WERI-Rb-1 (cell line): Measurements from ENCODE around the gene LOXHD1.

Source experiments
- DNase-seq: peaks from one replicate; pipeline ENCODE4 v3.0.0-alpha.2; 2020
- H3K27ac ChIP-seq: fragments of 250-450 bp; sonication (Bioruptor Pico); 2 replicates; pipeline ENCODE4 v1.5.1; 2020; ENCODE audit warnings: mild to moderate bottlenecking, moderate library complexity
- H3K27me3 ChIP-seq: fragments of 250-450 bp; sonication (Bioruptor Pico); 2 replicates; pipeline ENCODE4 v1.5.1; 2021; ENCODE audit warnings: mild to moderate bottlenecking, low read depth, moderate library complexity; ENCODE audit not compliant: insufficient read depth, severe bottlenecking
- H3K36me3 ChIP-seq: fragments of 250-450 bp; sonication (Bioruptor Pico); 2 replicates; pipeline ENCODE4 v1.5.1; 2020; ENCODE audit warnings: mild to moderate bottlenecking, moderate library complexity
- H3K4me3 ChIP-seq: 2 replicates; pipeline ENCODE4 v1.5.1; 2011; ENCODE audit warnings: low read depth, mild to moderate bottlenecking, control low read depth, low read length
- H3K9me3 ChIP-seq: fragments of 250-450 bp; sonication (Bioruptor Pico); 2 replicates; pipeline ENCODE4 v1.5.1; 2021; ENCODE audit warnings: mild to moderate bottlenecking, moderate library complexity; ENCODE audit not compliant: severe bottlenecking
- TF ChIP-seq, protein P1 (sequence below): IDR thresholded peaks from 2 replicates; pipeline ENCODE4 v1.5.1; 2011; ENCODE audit warnings: low read depth, mild to moderate bottlenecking, control low read depth, inconsistent platforms, low read length

Gene LOXHD1

DNA sequence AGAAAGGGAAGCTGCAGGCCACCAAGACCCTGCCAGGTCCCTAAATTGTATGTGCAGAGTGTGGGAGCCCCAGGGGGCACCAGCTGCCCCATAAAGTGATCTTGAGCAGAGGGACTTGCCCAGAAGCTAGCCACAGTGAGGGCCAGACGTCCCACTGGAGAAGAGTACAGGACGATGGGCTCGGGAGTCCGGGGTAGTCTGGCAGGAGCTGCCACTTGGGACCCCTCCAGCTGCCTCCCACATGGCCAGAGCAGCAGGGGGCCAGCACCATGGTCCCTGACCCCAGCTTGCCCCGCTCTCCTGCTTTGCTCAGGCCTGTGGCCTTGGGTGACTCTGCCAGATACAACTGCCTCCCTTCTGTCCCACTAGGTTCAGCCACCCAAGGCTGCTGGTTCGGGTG is 11.7 kb upstream of the LOXHD1 start:
- Histone ChIP-seq H3K27ac (no peak overlapping the region), H3K9me3 (no peaks in the 10 kb centered on the region), H3K4me3 (no peak overlapping the region), H3K36me3 (no peaks in the 10 kb centered on the region), H3K27me3 (no peaks in the 10 kb centered on the region)
- TF ChIP-seq, protein P1, sequence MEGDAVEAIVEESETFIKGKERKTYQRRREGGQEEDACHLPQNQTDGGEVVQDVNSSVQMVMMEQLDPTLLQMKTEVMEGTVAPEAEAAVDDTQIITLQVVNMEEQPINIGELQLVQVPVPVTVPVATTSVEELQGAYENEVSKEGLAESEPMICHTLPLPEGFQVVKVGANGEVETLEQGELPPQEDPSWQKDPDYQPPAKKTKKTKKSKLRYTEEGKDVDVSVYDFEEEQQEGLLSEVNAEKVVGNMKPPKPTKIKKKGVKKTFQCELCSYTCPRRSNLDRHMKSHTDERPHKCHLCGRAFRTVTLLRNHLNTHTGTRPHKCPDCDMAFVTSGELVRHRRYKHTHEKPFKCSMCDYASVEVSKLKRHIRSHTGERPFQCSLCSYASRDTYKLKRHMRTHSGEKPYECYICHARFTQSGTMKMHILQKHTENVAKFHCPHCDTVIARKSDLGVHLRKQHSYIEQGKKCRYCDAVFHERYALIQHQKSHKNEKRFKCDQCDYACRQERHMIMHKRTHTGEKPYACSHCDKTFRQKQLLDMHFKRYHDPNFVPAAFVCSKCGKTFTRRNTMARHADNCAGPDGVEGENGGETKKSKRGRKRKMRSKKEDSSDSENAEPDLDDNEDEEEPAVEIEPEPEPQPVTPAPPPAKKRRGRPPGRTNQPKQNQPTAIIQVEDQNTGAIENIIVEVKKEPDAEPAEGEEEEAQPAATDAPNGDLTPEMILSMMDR: no peak
- no peak for DNase-seq

DNA sequence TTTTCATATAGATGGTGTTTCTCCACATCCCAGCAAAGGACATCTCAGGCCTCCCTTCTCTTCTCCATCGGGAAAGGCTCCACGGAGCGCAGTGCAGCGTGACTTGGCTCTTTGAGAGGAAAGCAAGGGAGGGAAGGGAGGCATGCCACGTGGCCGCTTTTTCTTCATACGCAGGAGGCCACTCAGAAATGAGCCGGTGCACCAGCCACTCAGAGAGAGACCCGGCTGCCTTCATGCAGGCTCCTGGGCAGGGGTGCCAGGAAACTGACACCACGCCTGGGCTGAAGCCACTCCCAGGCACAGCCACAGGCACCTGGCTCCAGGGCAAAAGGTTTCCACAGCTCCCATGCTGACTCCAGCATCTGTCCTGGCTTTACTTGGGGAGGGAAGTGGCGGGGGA is 11.1 kb upstream of the LOXHD1 start:
- peaks cover 2% of the 10 kb centered on the region for H3K9me3 ChIP-seq
- no peaks in the 10 kb centered on the region for H3K36me3 ChIP-seq
- H3K27me3 ChIP-seq: no peaks in the 10 kb centered on the region
- no peak overlapping the region for H3K27ac ChIP-seq
- no peak for DNase-seq
- H3K4me3 ChIP-seq: no peak overlapping the region
- TF ChIP-seq, protein P1: no peak

DNA sequence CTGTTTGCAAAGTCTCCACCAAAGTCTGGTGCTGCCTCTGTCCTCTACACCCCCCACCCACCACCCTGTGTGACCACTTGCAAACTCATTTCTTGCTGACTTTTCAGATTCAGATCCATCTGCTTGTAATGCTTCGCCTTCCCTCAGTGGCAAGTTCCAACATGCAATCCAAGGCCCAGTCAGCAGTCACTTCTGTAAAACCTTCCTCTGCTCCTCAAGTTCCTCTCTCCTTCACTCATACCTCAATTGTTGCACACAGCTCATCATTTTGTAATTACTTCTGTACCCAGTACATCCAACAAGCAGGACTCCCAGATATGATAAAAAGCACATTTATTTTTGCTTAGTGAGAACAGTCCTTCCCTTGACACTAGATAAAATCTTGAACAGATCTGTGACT is 6.5 kb upstream of the LOXHD1 start:
- H3K36me3 ChIP-seq: no peaks in the 10 kb centered on the region
- no peaks in the 10 kb centered on the region for H3K27me3 ChIP-seq
- H3K9me3 ChIP-seq: peaks cover 2% of the 10 kb centered on the region
- no peak overlapping the region for H3K27ac ChIP-seq
- TF ChIP-seq, protein P1: no peak
- H3K4me3 ChIP-seq: no peak overlapping the region
- DNase-seq: no peak

DNA sequence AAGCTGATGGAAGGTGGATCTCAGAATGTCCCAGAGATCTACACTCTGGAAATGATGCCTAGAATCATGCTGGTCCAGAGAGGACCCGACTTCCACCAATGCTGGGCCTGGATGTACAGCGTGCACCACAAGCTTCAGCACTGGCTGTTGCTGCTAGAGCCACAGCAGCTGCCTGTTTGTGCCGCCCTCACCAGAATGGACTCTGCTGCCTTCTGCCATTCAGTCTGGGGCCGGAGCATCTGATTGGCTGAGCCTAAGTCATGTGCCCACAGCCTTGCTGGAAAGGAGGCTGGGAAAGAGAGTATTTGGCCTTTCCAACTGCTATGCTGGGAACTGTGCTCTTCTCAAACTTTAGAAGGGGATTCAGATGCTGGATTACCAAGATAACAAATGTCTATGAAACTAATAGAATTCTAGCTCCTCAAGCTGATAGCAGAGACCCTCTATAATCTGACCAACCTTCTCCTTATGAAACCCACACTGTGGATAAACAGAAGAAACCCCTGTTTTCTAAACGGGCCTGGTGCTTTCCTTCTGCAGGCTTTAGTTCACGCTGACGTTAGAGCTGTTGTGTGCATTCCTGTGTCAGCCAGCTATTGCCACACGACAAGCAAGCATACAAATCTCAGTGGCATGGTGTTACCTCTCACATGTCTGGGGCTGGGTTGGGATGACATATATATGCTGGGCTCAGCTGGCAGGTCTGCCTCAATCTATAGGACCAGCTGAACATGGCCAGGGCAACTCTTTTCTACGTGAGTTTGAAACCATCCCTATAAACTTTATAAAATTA is 4.1 kb upstream of the LOXHD1 start:
- H3K27ac ChIP-seq: no peak overlapping the region
- no peaks in the 10 kb centered on the region for H3K27me3 ChIP-seq
- peaks cover 2% of the 10 kb centered on the region for H3K9me3 ChIP-seq
- peak; percentile 67 for DNase-seq
- H3K4me3 ChIP-seq: no peak overlapping the region
- H3K36me3 ChIP-seq: no peaks in the 10 kb centered on the region
- TF ChIP-seq, protein P1: no peak

DNA sequence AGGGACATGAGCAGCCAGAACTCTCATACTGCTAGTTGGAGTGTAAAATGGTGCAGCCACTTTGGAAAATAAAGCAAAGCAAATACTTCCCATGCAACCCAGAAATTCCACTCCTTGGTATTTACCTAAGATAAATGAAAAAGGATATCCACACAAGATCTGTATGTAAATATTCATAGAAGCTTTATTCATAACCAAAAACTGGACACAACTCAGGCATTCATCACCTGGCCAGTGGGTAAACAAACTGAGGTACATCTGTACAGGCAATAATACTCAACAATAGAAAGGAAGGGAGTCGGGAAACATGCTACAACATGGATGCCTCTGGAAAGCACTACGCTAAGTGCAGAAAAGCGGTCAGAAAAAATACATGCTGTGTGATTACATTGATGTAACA is 2.5 kb upstream of the LOXHD1 start:
- TF ChIP-seq, protein P1: no peak
- no peak overlapping the region for H3K4me3 ChIP-seq

More for the DNA sequence above, 2.5 kb upstream of the LOXHD1 start:
- DNase-seq: no peak
- Histone ChIP-seq H3K27me3 (no peaks in the 10 kb centered on the region), H3K36me3 (no peaks in the 10 kb centered on the region), H3K27ac (no peak overlapping the region), H3K9me3 (peaks cover 2% of the 10 kb centered on the region)
